GM20000 (cell line): Measurements from ENCODE around the gene ERO1B.

Source experiments
- DNase-seq: peaks from one replicate; pipeline ENCODE4 v3.0.0; 2012; ENCODE audit warnings: low spot score
- TF ChIP-seq, protein P1 (sequence below): IDR thresholded peaks from 2 replicates; pipeline ENCODE4 v1.5.1; 2012; ENCODE audit warnings: mild to moderate bottlenecking, control low read depth; ENCODE audit errors: extremely low read depth, missing control alignments

The ERO1B gene

DNA sequence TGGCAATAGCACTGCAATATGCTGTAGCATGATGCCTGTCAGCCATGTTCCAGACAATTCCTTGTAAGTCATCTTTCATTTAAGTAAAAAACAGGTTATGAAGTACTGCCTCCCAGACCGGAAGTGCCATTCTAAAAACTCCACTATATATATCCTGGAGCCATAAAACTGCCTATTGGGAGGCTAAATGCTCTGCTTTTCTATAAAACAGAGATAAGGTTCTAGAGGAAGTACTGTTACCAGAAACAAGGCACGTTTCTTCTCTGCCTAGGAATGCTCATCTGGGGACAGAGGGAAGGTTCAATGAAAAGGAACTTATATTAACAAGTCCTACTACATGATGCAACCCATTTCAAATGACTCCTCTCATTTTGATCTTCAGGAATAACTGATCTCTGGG, 72.6 kb downstream of the ERO1B start:
- no peak for DNase-seq
- TF ChIP-seq, protein P1, sequence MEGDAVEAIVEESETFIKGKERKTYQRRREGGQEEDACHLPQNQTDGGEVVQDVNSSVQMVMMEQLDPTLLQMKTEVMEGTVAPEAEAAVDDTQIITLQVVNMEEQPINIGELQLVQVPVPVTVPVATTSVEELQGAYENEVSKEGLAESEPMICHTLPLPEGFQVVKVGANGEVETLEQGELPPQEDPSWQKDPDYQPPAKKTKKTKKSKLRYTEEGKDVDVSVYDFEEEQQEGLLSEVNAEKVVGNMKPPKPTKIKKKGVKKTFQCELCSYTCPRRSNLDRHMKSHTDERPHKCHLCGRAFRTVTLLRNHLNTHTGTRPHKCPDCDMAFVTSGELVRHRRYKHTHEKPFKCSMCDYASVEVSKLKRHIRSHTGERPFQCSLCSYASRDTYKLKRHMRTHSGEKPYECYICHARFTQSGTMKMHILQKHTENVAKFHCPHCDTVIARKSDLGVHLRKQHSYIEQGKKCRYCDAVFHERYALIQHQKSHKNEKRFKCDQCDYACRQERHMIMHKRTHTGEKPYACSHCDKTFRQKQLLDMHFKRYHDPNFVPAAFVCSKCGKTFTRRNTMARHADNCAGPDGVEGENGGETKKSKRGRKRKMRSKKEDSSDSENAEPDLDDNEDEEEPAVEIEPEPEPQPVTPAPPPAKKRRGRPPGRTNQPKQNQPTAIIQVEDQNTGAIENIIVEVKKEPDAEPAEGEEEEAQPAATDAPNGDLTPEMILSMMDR, result no peak

GRCh38 chr1:236207569-236207968, 74.2 kb downstream of the ERO1B start:
- TF ChIP-seq, protein P1, result no peak
- DNase-seq, result no peak

GRCh38 chr1:236207121-236207520, 74.6 kb downstream of the ERO1B start:
- TF ChIP-seq, protein P1, result no peak
- DNase-seq, result no peak

DNA sequence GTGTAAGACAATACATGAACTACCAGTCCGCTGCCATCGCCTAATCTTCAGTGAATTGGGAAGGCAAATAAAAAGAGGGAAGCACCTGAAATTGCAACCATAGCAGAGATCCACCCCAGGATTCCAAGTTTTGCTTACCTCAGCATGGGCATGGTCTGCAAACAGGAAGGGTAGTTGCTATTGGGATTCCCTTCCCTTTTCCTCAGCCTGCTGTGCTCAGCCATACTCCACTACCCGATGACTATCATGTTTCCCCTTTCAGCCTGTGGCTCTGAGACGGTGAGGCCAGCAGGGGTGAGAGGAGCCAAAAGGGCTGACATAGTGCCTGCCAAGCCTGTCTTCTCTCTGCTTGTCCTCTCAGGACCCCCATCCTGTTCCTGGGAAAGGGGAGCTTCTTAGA, 75.2 kb downstream of the ERO1B start:
- TF ChIP-seq, protein P1, result no peak
- no peak for DNase-seq

GRCh38 chr1:236204656-236205055, 77.1 kb downstream of the ERO1B start:
- TF ChIP-seq, protein P1, result no peak
- no peak for DNase-seq

GRCh38 chr1:236204039-236204438, 77.7 kb downstream of the ERO1B start:
- TF ChIP-seq, protein P1, result no peak
- DNase-seq, result no peak

GRCh38 chr1:236201786-236202185, 80.0 kb downstream of the ERO1B start:
- TF ChIP-seq, protein P1, result no peak
- no peak for DNase-seq
